H1 (cell line): ENCODE results near the gene KIF5C. TPM values are rescaled to one million over a fixed set of nuclear protein-coding genes. Genes with fewer than 3 reads are reported as not detected.

Experiments
- EZH2 ChIP-seq: fragments of 200-600 bp; sonication (generic); IDR thresholded peaks from 2 replicates; pipeline ENCODE4 v1.7.1; 2012; ENCODE audit warnings: low read depth, mild to moderate bottlenecking, moderate library complexity, low read length, inconsistent platforms; ENCODE audit not compliant: severe bottlenecking
- FOSL1 ChIP-seq: IDR thresholded peaks from 2 replicates; pipeline ENCODE4 v1.6.1; 2011; ENCODE audit warnings: mild to moderate bottlenecking, low read depth, low read length, moderate library complexity; ENCODE audit not compliant: insufficient read depth
- RNF2 ChIP-seq: fragments of 200-900, 300-1000 bp; sonication (generic); IDR thresholded peaks from 2 replicates; pipeline ENCODE4 v1.7.1; 2016; ENCODE audit warnings: borderline replicate concordance, low read depth, mild to moderate bottlenecking, antibody characterized with exemption, low read length; ENCODE audit not compliant: poor library complexity, severe bottlenecking; ENCODE audit errors: missing control alignments
- SAP30 ChIP-seq: fragments of 300-600 bp; sonication (generic); IDR thresholded peaks from 2 replicates; pipeline ENCODE4 v1.7.1; 2012; ENCODE audit warnings: low read length, moderate library complexity, mild to moderate bottlenecking, inconsistent platforms; ENCODE audit not compliant: insufficient read depth, insufficient replicate concordance
- SIRT6 ChIP-seq: IDR thresholded peaks from one replicate; pipeline ENCODE4 v1.7.1; 2012; ENCODE audit warnings: low read length, inconsistent platforms
- polyA plus RNA-seq, 7 experiments: library from polyadenylated mRNA; depleted of rRNA in 3 of 7; stranded (reverse) in 5 of 7; unstranded in 2 of 7; fragments of >200 nt in 5 of 7; fragments of 200-250 nt in 2 of 7; gene quantifications; 1 replicate in 5 of 7; 2 replicates in 1 of 7; 4 replicates in 1 of 7; pipeline versions ENCODE4 v1.2.1 to v1.2.3, GENCODE V29; 2011 to 2013; ENCODE audit warnings: missing spikeins in 2 of 7, mixed read lengths in 2 of 7
- total RNA-seq: library from RNA; stranded (reverse); fragmentation: NEBNext Ultra II Directional; extraction: Animal tissue kit (Norgen Biotek cat#: 25700); gene quantifications from 2 replicates; pipeline ENCODE4 v1.2.1, GENCODE V29; 2021

The KIF5C gene
- total and polyA plus RNA-seq, 2 of the 8 experiments (the other 6 are each of a cell fraction or from before 2014, with no cell fraction given), result 16.3 to 66.4 TPM

DNA sequence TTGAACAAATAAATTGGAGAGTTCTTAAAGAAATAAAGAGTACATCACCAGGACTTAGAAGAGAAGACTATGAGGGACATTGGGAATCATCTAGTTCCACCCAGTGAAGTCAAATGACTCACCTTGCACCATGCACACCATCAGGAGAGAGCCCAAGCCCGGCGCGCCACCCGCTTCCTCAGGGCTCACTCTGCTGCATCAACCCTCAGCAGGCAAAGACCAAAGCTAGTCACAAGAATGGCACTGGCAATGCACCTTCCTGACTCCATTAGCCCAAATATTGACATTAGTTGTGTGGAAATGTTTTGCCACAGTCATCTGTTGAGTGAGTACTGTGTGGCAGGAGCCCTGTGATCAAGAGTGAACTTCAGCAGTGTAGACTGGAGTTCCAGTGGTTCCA, 156.4 kb downstream of the KIF5C start (continued):
- TF ChIP-seq FOSL1 (no peak), SAP30 (no peak), EZH2 (no peak), SIRT6 (no peak), RNF2 (no peak)
